SK-N-SH (cell line): ENCODE results near the gene PCDHB8.
"Not testable (repeated sequence)": the region's sequence is repeated elsewhere in the genome, so short reads cannot be mapped to it uniquely, and the experiment has no call there.

Experiments
- CHD2 ChIP-seq: fragments of 150-350 bp; IDR thresholded peaks from 2 replicates; pipeline ENCODE4 v1.6.1; 2018; ENCODE audit warnings: low read length; ENCODE audit not compliant: partially characterized antibody
- CTCF ChIP-seq: fragments of 200-600 bp; sonication (generic); IDR thresholded peaks from 2 replicates; pipeline ENCODE4 v1.6.1; 2017; ENCODE audit warnings: antibody characterized with exemption, mild to moderate bottlenecking, moderate library complexity
- EP300 ChIP-seq, 2 experiments: IDR thresholded peaks; 2 replicates each; pipeline versions ENCODE4 v1.4.0 to v1.6.1; 2012; ENCODE audit warnings: borderline replicate concordance in 1 of 2, low read depth in 1 of 2, low read length in 1 of 2
- JUND ChIP-seq: IDR thresholded peaks from 2 replicates; pipeline ENCODE4 v1.4.0; 2012
- MAX ChIP-seq: IDR thresholded peaks from 2 replicates; pipeline ENCODE4 v1.4.0; 2012; ENCODE audit warnings: low read depth
- NRF1 ChIP-seq: IDR thresholded peaks from 2 replicates; pipeline ENCODE4 v1.6.1; 2012; ENCODE audit warnings: low read depth, mild to moderate bottlenecking, low read length
- POLR2AphosphoS5 ChIP-seq: IDR thresholded peaks from 2 replicates; pipeline ENCODE4 v1.6.1; 2012; ENCODE audit warnings: low read depth, low read length
- RAD21 ChIP-seq: IDR thresholded peaks from 2 replicates; pipeline ENCODE4 v1.6.1; 2012; ENCODE audit warnings: mild to moderate bottlenecking, low read length
- SMC3 ChIP-seq: IDR thresholded peaks from 2 replicates; pipeline ENCODE4 v1.6.1; 2012; ENCODE audit warnings: low read depth, low read length, improper control_type of control experiment
- TCF12 ChIP-seq: IDR thresholded peaks from 2 replicates; pipeline ENCODE4 v1.4.0; 2012
- TEAD4 ChIP-seq: IDR thresholded peaks from 2 replicates; pipeline ENCODE4 v1.4.0; 2012; ENCODE audit warnings: mild to moderate bottlenecking, borderline replicate concordance; ENCODE audit not compliant: insufficient read depth

- not testable (repeated sequence) for TF ChIP-seq RAD21; MAX; CTCF; TEAD4; POLR2AphosphoS5; SMC3; EP300 (IDR thresholded peaks at IDR 0.05; ENCODE audit: borderline replicate concordance in 1 of 2, low read depth in 1 of 2, low read length in 1 of 2); CHD2; JUND; TCF12; NRF1
Observed at GRCh38 chr5:141179876-141180275, 2.3 kb downstream of the PCDHB8 start.
